Ishikawa (cell line): Measurements from ENCODE around the gene COL21A1.

Experiments used
- CEBPB ChIP-seq: IDR thresholded peaks from 2 replicates; pipeline ENCODE4 v1.6.1; 2012
- CREB1 ChIP-seq: IDR thresholded peaks from 2 replicates; pipeline ENCODE4 v1.6.1; 2012; ENCODE audit warnings: low read depth
- EP300 ChIP-seq: IDR thresholded peaks from 2 replicates; pipeline ENCODE4 v1.6.1; 2012; ENCODE audit warnings: borderline replicate concordance
- FOXM1 ChIP-seq: IDR thresholded peaks from 2 replicates; pipeline ENCODE4 v1.6.1; 2012; ENCODE audit warnings: low read depth, borderline replicate concordance
- RAD21 ChIP-seq: IDR thresholded peaks from 2 replicates; pipeline ENCODE4 v1.6.1; 2012; ENCODE audit warnings: low read depth
- TAF1 ChIP-seq: IDR thresholded peaks from 2 replicates; pipeline ENCODE4 v1.6.1; 2012; ENCODE audit warnings: low read depth, mild to moderate bottlenecking
- TEAD4 ChIP-seq: IDR thresholded peaks from 2 replicates; pipeline ENCODE4 v1.6.1; 2012
- YY1 ChIP-seq: IDR thresholded peaks from 2 replicates; pipeline ENCODE4 v1.6.1; 2012; ENCODE audit warnings: low read depth
- TF ChIP-seq, protein P1 (sequence below): IDR thresholded peaks from 2 replicates; pipeline ENCODE4 v1.6.1; 2012
- TF ChIP-seq, protein P2 (sequence below): IDR thresholded peaks from 2 replicates; pipeline ENCODE4 v1.6.1; 2012

DNA sequence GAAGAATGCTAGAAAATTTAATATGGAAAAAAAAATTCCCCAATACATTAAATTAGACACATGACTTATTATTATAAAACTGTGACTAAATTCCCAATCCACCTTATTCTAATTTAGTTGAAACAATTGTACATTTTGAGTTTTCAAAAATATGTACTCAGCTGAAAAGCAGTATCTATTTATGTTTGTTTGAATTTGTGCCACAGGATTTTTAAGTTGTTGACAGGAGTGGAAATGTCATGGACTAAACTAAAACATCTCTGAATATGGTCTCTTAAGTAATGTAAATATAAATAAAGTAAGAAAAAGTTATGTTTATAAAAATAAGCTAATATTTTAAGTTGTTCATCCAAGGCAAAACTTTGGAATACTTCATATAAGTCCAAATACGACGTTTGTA lies 86.9 kb downstream of the COL21A1 start:
- TF ChIP-seq EP300 (no peak), FOXM1 (no peak), TEAD4 (no peak), RAD21 (no peak), CREB1 (no peak), YY1 (no peak), TAF1 (no peak), CEBPB (no peak)
- TF ChIP-seq, protein P1, sequence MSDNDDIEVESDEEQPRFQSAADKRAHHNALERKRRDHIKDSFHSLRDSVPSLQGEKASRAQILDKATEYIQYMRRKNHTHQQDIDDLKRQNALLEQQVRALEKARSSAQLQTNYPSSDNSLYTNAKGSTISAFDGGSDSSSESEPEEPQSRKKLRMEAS = no peak
- TF ChIP-seq, protein P2, sequence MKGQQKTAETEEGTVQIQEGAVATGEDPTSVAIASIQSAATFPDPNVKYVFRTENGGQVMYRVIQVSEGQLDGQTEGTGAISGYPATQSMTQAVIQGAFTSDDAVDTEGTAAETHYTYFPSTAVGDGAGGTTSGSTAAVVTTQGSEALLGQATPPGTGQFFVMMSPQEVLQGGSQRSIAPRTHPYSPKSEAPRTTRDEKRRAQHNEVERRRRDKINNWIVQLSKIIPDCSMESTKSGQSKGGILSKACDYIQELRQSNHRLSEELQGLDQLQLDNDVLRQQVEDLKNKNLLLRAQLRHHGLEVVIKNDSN = no peak
